Measurements from ENCODE around the gene LASP1NB.

GRCh38 chr17:38904892-38905291 is 20.5 kb upstream of the LASP1NB start:
- no peak for TF ChIP-seq GATA2 (IDR thresholded peaks at IDR 0.05; ENCODE audit: low read depth, low read length)
- no peak for TF ChIP-seq GATA3 (IDR thresholded peaks at IDR 0.05; ENCODE audit: low read depth, low read length)
